ENCODE data around the gene HSPA12A. TPM values are rescaled to one million over a fixed set of nuclear protein-coding genes. Genes with fewer than 3 reads are reported as not detected.

HSPA12A gene
- total and polyA plus RNA-seq, 9 of the 15 experiments (the other 6 are each of a cell fraction or from before 2014, with no cell fraction given), result 0.01 to 0.18 (median 0.04) TPM; not detected in 4

DNA sequence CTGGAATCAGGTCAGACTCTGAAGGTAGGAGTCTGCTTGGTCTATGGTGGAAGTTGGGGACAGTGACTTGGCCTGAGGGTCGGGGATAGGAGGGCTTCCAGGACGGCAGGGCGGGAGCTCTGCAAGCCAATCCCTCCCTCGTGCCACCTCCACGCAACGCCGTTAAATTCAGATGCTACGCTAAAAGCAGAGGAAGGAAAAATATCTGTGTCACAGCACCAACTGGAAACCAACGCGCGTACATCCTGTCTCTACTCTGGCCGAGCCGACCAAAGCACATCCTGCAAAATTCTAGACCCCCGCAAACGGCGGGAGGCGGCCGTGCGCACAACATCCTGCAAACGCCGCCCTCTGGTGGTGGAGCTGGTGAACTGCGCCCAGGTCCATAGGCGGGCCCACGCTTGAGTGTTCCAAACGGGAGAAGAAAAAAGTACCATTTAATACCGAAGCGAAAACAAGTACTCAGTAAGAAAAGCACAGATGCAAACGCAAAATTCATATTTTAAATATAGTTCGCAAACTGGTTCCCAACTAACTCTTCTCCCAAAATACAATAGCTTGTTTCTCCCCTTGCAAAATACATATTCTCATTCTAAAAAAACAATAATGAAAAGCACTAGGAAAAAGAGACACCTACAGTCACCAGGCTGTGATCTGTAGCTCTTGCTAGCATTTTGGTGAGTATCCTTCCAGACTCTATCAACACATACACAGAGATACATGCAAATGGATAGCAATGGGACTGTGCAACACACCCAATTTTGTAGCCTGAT, 45.7 kb upstream of the HSPA12A start (continued):
- TF ChIP-seq, protein P1, sequence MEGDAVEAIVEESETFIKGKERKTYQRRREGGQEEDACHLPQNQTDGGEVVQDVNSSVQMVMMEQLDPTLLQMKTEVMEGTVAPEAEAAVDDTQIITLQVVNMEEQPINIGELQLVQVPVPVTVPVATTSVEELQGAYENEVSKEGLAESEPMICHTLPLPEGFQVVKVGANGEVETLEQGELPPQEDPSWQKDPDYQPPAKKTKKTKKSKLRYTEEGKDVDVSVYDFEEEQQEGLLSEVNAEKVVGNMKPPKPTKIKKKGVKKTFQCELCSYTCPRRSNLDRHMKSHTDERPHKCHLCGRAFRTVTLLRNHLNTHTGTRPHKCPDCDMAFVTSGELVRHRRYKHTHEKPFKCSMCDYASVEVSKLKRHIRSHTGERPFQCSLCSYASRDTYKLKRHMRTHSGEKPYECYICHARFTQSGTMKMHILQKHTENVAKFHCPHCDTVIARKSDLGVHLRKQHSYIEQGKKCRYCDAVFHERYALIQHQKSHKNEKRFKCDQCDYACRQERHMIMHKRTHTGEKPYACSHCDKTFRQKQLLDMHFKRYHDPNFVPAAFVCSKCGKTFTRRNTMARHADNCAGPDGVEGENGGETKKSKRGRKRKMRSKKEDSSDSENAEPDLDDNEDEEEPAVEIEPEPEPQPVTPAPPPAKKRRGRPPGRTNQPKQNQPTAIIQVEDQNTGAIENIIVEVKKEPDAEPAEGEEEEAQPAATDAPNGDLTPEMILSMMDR (IDR thresholded peaks at IDR 0.05 in 2 of 3, conservative IDR thresholded peaks at IDR 0.05 in 1 of 3; ENCODE audit: insufficient read depth in 2 of 3, low read depth in 1 of 3, low read length in 3 of 3), result peak; percentile 68 to 93 (median 83)
- TF ChIP-seq MCM2 (IDR thresholded peaks at IDR 0.05; ENCODE audit: low read depth), result no peak
- no peak for TF ChIP-seq MYBL2 (IDR thresholded peaks at IDR 0.05; ENCODE audit: low read depth)
- TF ChIP-seq MYBL2 (CRISPR knock-in tag; IDR thresholded peaks at IDR 0.05; ENCODE audit: borderline replicate concordance), result no peak
- TF ChIP-seq, protein P2, sequence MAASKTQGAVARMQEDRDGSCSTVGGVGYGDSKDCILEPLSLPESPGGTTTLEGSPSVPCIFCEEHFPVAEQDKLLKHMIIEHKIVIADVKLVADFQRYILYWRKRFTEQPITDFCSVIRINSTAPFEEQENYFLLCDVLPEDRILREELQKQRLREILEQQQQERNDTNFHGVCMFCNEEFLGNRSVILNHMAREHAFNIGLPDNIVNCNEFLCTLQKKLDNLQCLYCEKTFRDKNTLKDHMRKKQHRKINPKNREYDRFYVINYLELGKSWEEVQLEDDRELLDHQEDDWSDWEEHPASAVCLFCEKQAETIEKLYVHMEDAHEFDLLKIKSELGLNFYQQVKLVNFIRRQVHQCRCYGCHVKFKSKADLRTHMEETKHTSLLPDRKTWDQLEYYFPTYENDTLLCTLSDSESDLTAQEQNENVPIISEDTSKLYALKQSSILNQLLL (CRISPR knock-in tag; IDR thresholded peaks at IDR 0.05; ENCODE audit: borderline replicate concordance), result no peak
- no peak for TF ChIP-seq NCOA1 (IDR thresholded peaks at IDR 0.05; ENCODE audit: low read depth)
- TF ChIP-seq, protein P3, sequence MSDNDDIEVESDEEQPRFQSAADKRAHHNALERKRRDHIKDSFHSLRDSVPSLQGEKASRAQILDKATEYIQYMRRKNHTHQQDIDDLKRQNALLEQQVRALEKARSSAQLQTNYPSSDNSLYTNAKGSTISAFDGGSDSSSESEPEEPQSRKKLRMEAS (CRISPR knock-in tag; IDR thresholded peaks at IDR 0.05), result no peak
- TF ChIP-seq ZNF695 (CRISPR knock-in tag; IDR thresholded peaks at IDR 0.05), result no peak
- TF ChIP-seq ZKSCAN3 (CRISPR knock-in tag; IDR thresholded peaks at IDR 0.05), result no peak
- no peak for TF ChIP-seq TRIM28 (IDR thresholded peaks at IDR 0.05)
- TF ChIP-seq, protein P4, sequence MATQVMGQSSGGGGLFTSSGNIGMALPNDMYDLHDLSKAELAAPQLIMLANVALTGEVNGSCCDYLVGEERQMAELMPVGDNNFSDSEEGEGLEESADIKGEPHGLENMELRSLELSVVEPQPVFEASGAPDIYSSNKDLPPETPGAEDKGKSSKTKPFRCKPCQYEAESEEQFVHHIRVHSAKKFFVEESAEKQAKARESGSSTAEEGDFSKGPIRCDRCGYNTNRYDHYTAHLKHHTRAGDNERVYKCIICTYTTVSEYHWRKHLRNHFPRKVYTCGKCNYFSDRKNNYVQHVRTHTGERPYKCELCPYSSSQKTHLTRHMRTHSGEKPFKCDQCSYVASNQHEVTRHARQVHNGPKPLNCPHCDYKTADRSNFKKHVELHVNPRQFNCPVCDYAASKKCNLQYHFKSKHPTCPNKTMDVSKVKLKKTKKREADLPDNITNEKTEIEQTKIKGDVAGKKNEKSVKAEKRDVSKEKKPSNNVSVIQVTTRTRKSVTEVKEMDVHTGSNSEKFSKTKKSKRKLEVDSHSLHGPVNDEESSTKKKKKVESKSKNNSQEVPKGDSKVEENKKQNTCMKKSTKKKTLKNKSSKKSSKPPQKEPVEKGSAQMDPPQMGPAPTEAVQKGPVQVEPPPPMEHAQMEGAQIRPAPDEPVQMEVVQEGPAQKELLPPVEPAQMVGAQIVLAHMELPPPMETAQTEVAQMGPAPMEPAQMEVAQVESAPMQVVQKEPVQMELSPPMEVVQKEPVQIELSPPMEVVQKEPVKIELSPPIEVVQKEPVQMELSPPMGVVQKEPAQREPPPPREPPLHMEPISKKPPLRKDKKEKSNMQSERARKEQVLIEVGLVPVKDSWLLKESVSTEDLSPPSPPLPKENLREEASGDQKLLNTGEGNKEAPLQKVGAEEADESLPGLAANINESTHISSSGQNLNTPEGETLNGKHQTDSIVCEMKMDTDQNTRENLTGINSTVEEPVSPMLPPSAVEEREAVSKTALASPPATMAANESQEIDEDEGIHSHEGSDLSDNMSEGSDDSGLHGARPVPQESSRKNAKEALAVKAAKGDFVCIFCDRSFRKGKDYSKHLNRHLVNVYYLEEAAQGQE (IDR thresholded peaks at IDR 0.05; ENCODE audit: borderline replicate concordance), result peak; percentile 29; the same call in 1 of the 2 replicates
- TF ChIP-seq, protein P4 (CRISPR knock-in tag; IDR thresholded peaks at IDR 0.05; ENCODE audit: low read depth), result no peak
- no peak for TF ChIP-seq ZNF707 (CRISPR knock-in tag; conservative IDR thresholded peaks at IDR 0.05)
- no peak for TF ChIP-seq U2AF1 (optimal IDR thresholded peaks at IDR 0.05; ENCODE audit: low read depth, low read length)
- TF ChIP-seq DNMT1 (IDR thresholded peaks at IDR 0.05), result no peak
- TF ChIP-seq CXXC5 (CRISPR knock-in tag; IDR thresholded peaks at IDR 0.05), result peak; percentile 24; the same call in 1 of the 2 replicates
- no peak for TF ChIP-seq SUPT5H (IDR thresholded peaks at IDR 0.05)
- TF ChIP-seq RFX7 (CRISPR knock-in tag; IDR thresholded peaks at IDR 0.05), result no peak

Measured in K562 (cell line).